Mesangial cell (primary cell): ENCODE data around the gene SLC26A5. TPM values are rescaled to one million over a fixed set of nuclear protein-coding genes. Genes with fewer than 3 reads are reported as not detected.

ENCODE experiments used
- total RNA-seq: library from RNA; depleted of rRNA; stranded (reverse); fragments of >200 nt; gene quantifications from 2 replicates; pipeline ENCODE4 v1.2.3, GENCODE V29; 2015

The SLC26A5 gene
- total RNA-seq: not detected in 2 replicates

DNA sequence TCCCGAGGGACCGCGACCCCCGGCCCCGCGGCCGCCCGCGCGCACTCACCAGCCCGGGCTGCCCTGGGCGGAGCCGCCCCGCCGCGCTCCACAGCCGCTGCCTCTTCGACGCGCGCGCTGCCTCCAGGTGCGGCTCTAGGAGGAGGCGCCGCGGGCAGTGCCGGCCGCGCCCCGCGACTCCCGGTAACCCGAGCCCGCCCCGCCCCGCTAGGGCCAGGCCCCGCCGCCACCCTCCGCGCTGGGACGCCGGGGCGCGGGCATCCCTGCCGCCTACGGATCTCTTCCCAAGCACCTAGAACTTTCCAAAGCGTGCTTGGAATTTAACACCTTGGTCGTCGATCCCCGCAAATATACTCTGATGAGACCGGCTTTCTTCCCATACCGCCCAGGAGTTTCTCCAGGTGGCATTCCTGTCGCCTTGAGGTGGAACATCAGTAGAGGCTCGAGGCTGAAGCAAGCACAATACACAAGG lies at the start of gene SLC26A5:
Gene SLC26A5, minus strand, starts transcription at position 159 of the 472 bp plus-strand sequence. CDS start 24,693 bp downstream, outside the sequence.

DNA sequence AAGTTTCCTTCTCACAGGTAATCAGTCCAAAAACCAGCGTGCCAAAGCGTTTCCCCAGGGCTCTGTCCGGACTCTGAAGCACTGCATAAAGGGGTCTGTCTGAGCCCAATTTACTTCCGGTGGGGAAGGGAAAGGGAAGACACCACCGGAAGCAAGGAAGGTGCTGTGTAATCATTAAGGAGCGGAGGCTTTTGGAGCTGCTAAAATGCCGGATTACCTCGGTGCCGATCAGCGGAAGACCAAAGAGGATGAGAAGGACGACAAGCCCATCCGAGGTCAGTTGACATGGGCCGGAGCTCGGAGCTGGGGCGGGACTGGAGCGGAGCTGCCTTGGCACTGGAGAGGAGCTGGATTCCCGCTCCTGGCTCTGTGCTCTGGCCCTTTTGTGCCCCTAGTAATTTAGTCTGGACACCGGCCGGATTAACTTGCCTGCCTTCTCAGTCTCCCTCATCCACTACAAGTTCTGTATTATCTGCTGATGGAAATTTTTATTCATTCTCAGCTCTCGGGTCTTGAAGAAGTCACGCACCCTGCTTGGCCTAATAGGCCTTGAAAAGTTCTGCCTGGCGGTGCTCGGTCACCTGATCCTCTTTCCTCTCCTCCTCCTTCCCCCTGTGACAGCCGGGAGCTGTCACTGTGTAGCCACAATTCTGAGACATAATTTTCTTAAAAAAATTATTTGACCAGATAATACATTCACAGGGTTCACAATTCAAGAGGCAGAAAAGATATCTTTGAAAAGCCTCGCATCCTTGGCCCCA lies 98.3 kb downstream of the SLC26A5 start, which contains the start of gene PSMC2:
Gene PSMC2, plus strand, starts transcription at position 137 of the 761 bp plus-strand sequence. Its CDS starts 69 bp downstream, at position 206.

DNA sequence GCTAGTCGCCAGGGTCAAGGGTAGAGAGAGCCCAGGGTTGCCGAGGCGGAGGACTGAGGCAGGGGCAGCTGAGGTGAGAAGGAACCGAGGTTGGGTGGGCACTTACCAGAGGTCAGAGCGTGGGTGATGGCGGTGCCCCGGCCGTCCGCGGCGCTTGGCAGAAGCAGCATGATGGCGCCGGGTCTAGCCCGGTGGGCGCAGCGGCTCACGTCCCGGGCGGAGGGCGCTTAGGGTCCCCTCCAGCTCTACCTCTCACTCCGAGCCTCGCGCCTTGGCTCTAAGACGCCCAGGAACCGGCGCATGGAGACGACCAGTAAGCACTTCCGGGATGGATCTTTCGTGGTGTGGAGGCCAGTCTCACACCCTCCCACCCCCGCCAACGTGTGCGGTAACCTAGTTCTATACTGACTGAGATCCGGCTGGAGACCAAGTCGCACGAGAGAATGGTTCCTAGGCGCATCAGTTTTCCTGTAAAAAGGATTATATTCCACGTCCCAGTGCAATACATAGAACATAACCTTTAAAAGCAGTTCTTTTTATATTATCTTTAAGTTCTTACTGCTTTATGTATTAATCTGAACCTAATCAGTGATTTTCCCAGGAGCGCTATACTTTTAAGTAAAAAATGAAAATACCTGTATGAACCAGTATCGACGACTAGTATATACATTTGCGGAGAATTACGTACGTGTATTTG lies 101.4 kb downstream of the SLC26A5 start, which contains the start of gene DNAJC2:
Gene DNAJC2, minus strand, starts transcription at position 315 of the 697 bp plus-strand sequence. Its CDS starts 145 bp downstream, at position 170.

Other genes with a start within 250 kb of the SLC26A5 start
- 32.1 and 44.2 TPM in 2 replicates for gene PMPCB, start 148.8 kb downstream of the SLC26A5 start, total RNA-seq
- 6.5 and 9.3 TPM in 2 replicates for gene DNAJC2, start 101.4 kb downstream of the SLC26A5 start, total RNA-seq
- gene PSMC2, start 98.6 kb downstream of the SLC26A5 start, total RNA-seq: 70.1 and 112 TPM in 2 replicates